HG03045 (cell line): ENCODE measurements around the gene FAIM2.

Experiments used
- ATAC-seq: cut with Tn5 transposase; IDR thresholded peaks from one replicate; pipeline ENCODE4 v1.9.1; 2021; ENCODE audit warnings: mild to moderate bottlenecking, moderate library complexity; ENCODE audit not compliant: unreplicated experiment

Gene FAIM2

GRCh38 chr12:49939707-49940106 lies 36.0 kb upstream of the FAIM2 start:
- no peak for ATAC-seq

- ATAC-seq, result no peak
These were observed 35.6 kb upstream of the FAIM2 start for GRCh38 chr12:49939307-49939706.

- no peak for ATAC-seq
These were observed 34.1 kb upstream of the FAIM2 start for GRCh38 chr12:49937639-49938300.

- ATAC-seq, result no peak
These were observed 33.2 kb upstream of the FAIM2 start for GRCh38 chr12:49936925-49937324.

GRCh38 chr12:49934505-49934904 lies 30.8 kb upstream of the FAIM2 start:
- no peak for ATAC-seq

- no peak for ATAC-seq
These were observed 30.1 kb upstream of the FAIM2 start for GRCh38 chr12:49933796-49934195.

- no peak for ATAC-seq
These were observed 28.9 kb upstream of the FAIM2 start for GRCh38 chr12:49932533-49933130.

- ATAC-seq, result no peak
These were observed 28.3 kb upstream of the FAIM2 start for GRCh38 chr12:49932023-49932422.

GRCh38 chr12:49930515-49931288 lies 27.0 kb upstream of the FAIM2 start:
- ATAC-seq, result no peak

GRCh38 chr12:49929581-49929980 lies 25.9 kb upstream of the FAIM2 start:
- no peak for ATAC-seq

GRCh38 chr12:49928471-49928870 lies 24.8 kb upstream of the FAIM2 start:
- ATAC-seq, result no peak

- ATAC-seq, result no peak
These were observed 21.9 kb upstream of the FAIM2 start for GRCh38 chr12:49925433-49926204.

GRCh38 chr12:49924628-49925246 lies 21.0 kb upstream of the FAIM2 start:
- no peak for ATAC-seq

GRCh38 chr12:49923880-49924556 lies 20.3 kb upstream of the FAIM2 start:
- ATAC-seq, result no peak

- no peak for ATAC-seq
These were observed 19.4 kb upstream of the FAIM2 start for GRCh38 chr12:49923035-49923644.

GRCh38 chr12:49922349-49923034 lies 18.8 kb upstream of the FAIM2 start:
- ATAC-seq, result no peak

- ATAC-seq, result no peak
These were observed 18.2 kb upstream of the FAIM2 start for GRCh38 chr12:49921936-49922335.

- no peak for ATAC-seq
These were observed 17.6 kb upstream of the FAIM2 start for GRCh38 chr12:49921299-49921698.

- no peak for ATAC-seq
These were observed 17.2 kb upstream of the FAIM2 start for GRCh38 chr12:49920915-49921286.
